Retina (tissue), 1 donor: ENCODE measurements around the gene ERCC6.

Experiments used
- DNase-seq: peaks from one replicate; pipeline ENCODE4 v3.0.0-alpha.2; 2016

ERCC6 gene

DNA sequence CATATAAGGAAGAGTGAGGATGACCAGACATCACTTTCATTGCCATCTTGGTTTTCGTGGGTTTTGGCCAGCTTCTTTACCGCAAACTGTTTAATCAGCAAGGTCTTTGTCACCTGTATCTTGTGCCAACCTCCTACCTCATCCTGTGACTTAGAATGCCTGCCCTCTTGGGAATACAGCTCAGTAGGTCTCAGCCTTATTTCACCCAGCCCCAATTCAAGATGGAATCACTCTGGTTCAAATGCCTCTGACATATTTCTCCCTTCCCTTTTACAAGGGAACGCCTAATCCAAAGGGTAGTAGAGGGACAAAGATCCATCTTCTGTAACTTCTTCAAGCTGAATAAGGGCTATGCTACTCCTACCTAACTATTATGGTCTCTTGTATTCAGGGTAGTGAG, 4.7 kb upstream of the ERCC6 start:
- DNase-seq, result no peak

DNA sequence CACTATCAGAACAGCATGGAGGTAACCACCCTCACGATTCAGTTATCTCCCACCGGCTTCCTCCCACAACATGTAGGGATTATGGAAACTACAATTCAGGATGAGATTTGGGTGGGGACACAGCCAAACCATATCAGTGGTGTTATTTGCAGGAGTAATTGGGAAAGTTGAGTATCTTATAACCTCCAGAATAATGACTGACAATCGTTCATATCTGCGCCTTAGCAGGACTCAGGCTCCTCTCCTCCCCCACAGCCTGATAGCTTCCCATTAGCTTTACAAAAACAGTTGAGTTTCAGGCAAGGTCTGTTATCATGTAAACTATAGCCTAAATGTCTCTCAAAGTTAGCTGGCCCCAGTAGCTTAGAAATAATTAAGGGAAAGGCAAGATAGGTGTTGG, 3.4 kb upstream of the ERCC6 start:
- DNase-seq, result no peak

DNA sequence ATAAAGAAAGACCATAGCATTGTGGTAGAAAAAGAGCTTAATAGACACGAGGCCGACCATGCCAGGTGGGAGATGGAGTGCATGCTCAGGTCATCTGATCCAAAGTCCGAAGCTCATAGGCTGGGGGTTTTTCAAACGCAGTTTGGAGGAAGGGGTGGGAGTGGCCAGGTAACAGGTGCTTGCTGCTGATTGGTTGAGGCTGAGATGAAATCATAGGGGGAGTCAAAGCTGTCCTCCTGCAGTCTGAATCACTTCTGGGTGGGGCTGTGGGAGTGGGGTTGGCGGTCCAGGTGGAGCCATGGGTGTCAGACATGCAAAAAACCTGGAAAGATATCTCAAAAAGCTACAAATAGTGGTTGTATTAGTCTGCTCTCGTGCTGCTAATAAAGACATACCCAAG, 2.8 kb upstream of the ERCC6 start:
- DNase-seq, result no peak

DNA sequence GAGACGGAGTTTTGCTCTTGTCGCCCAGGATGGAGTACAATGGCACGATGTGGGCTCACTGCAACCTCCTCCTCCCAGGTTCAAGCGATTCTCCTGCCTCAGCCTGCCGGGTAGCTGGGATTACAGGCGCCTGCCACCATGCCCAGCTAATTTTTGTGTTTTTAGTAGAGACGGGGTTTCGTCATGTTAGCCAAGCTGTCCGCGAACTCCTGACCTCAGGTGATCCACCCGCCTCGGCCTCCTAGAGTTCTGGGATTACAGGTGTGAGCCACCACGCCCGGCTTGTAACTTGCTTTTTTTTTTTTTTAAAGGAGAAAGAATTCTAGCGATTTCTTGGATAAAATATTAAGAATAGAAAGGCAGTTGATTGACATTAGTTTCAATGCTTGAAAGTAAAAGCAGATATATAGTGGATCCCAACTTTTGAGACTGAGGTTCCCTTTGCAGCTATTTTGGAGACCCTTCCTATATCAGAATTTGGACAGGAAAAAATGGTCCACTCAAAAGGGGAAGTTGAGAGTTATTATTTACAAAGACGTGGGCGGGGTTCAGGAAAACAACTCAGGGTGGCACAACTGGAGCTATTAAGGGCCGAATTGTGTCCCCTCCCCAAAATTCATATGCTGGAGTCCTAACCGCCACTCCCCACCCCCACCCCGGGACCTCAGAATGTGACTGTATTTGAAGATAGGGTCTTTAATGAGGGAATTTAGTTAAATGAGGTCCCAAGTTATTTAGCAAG, 1.3 kb upstream of the ERCC6 start:
- DNase-seq, result no peak

DNA sequence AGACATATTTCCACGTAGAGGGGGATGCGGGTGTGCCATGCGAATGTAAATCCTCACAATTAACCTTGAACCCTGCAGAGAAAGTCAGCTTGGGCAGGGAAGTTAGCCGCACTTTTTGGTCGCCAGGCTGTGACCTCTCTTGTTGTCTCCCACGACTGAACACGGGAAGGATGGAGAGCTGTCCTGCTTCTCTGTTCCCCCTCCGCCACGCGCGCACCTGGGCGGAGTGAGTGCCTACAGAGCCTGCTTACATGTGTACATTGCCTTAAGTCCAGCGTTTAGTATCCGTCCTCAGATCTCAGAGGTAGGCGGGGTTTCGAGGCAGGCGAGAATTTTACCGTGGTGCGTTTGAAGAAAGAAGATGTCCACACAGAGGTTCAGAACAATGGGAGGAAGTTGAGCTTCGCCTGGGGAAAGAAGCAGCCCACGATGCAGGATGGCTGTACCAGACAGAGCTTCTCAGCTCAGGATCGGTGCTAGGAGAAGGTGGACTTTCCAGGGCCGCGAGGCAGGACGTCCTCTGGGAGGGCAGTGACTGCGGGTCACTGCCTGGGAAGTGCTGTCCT, 482 bp upstream of the ERCC6 start:
- DNase-seq, result peak; percentile 85

DNA sequence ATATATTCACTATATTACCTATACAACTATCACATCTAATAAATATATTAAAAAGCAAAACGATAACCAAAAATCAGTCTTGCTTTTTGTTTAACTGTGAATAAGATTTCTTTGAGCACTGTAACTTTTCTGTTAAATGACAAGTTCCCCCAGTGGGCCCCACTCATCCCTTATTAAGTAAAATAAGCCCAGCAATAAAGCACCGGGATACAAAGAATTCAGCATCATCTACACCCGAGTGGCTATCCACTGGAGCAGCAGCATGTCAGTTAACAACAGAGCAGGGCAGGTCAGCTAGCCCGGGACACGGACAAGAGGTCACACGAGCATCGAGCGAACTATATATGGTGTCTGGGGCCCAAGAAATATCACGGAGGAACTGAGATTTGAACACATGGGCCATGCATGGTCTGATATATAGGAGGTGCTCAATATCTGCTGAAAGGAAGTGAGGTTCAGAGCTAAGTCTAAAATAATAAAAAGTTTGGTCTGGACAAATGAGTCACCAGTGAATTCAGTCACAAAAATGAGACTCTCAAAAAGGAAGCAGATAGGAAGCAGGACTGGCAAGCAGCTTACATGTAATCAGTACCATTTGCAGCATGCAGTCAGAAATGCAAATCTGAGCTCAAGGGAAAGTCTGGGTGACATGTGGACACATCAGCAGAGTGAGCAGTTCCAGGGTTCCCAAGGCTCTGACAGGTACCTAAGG, 4.1 kb downstream of the ERCC6 start:
- DNase-seq, result no peak

DNA sequence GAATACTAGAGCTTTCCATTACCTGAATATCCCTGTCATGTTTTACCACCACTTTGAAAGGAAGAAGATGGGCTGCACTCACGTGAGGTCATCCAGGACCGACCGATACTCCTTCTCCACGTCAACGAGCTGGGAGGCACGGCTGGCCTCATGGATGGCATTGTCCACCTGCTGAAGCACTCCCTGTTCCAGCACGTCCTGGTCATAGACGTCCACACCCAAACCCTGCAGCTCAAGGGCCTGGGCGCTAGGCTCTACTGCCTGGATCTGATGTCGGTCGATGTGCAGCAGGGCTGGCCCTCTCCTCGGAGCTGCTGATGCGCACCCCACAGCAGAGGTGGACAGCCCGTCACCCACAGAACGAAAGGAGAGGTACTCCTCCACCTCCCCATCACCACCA, 6.5 kb downstream of the ERCC6 start:
- no peak for DNase-seq

DNA sequence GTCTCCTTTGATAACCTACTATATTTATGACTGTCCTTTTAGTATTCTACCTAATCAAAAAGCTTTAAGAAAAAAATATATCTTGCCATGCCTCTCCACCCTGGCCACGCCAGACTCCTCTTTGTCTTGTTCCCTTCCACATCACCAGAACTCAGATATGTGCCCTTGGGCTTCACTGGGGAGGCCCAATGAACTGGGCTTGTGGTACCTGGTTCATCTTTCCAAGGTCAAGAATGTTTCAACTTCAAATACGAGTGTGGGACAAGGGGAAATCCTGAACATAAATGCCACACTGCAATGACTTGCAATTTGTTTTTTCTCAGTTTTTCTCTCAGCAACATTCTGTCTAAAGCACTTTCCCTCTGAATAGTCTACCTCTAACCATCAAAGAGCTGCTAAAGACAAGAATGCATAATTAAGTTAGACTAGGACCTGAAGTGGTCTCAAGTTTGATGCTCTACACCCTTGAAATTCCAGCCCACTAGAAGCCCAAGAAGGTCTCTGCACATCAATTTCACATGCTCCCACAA, 9.9 kb downstream of the ERCC6 start:
- no peak for DNase-seq

DNA sequence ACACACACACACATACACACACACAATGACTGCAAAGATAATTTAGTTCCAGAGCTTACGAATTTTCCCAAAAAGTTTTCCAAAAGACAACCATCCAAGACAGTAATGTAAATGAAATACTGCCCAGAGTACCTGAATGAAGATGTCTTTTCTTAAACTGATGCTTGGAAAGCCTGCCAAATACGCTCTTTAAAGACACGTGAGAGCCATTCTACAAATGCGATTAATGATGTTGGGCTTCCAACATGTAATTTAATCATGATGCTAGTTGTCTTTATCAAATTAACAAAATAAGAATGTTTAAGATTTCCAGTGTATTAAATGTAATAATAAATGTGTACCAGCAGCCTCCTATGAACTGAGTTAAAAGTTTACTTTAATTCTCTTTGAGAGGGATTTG, 11.1 kb downstream of the ERCC6 start:
- DNase-seq, result no peak

DNA sequence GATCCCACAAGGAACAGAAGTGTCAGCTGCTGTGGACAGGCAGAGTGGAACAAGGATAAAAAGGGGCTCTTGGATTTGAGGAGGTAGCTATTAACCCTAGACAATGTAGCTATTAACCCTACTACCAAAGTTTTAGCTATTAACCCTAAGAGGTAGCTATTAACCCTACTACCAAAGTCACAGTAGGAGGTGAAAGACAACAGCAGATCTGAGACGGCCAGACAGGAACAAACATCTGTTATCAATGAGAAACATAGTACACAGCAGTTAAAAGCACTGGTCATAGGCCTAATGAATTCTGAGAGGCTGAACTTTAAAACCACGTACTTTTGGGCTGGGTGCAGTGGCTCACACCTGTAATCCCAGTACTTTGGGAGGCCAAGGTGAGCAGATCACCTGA, 11.9 kb downstream of the ERCC6 start:
- no peak for DNase-seq

DNA sequence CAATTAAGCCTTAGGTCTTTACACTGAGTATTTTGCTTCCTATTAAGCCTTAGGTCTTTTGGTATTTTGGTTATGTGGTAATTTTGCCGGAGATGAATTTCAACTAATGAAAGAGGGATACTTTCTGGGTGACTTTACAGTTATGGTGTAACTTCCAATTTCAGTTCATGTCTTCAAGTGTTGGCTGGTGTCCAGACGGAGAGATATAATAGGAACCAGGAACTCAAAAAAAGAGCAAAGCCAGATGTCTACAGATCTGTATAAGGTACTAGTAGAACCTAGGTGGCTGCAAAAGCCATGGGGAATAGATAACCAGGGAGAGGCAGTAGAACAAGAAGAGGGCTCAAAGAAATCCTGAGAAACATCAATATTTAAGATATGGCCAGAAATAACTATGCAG, 12.3 kb downstream of the ERCC6 start:
- DNase-seq, result no peak

DNA sequence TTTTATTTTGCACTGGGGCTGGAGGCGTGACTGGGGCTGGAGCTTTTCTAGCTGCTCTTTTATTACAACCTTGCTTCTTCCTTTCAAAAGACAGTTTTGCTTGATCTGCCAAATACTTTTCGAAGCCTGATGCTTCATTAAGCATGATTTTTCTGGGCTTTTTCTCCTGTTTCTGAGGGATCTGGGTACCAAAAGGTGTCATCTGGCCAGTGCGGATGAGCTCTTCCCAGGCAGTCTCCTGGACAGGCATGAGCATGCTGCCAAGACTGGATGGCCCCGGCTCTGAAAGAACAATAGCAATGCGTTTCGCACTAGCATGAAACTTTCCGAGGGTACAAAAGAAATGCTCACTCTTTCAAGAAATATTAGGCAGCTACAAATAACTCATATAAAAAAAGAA, 14.4 kb downstream of the ERCC6 start:
- DNase-seq, result no peak

DNA sequence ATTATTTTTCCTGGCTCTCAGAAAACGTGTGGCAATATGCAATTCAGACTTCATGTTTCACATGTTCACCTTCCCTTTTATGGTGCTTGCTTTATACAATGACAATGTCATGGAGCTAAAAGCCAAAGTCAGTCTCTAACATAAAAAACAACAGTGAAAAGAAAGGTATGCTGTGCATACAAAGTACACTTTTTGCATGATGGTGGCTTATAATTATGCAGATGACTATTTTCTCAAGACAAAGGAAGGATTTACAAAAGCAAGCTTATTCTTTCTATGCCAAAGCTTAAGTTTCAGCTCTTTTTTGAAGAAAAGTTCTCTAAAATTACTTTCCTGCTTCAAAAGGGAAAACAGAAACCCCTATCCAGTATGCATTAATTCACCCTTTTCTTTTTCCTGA, 15.6 kb downstream of the ERCC6 start:
- no peak for DNase-seq

DNA sequence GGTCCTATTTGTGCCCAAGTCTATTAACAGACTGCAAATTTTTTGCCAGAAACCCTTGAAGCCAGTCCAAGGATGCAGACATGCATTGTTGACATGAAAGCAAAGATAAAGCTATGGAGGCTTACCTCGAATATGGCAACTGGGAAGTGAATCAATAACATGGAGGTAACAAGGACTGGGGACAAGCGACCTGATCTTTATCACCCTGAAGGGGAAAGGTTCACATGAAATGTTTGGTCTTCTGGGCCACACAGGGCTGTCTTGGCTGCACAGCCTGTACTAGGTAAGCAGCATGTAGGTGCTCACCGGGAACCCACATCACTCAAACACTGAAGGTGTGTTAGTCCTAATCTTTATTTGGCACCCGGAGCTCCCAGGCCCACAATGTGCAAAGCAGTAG, 17.9 kb downstream of the ERCC6 start:
- DNase-seq, result no peak

DNA sequence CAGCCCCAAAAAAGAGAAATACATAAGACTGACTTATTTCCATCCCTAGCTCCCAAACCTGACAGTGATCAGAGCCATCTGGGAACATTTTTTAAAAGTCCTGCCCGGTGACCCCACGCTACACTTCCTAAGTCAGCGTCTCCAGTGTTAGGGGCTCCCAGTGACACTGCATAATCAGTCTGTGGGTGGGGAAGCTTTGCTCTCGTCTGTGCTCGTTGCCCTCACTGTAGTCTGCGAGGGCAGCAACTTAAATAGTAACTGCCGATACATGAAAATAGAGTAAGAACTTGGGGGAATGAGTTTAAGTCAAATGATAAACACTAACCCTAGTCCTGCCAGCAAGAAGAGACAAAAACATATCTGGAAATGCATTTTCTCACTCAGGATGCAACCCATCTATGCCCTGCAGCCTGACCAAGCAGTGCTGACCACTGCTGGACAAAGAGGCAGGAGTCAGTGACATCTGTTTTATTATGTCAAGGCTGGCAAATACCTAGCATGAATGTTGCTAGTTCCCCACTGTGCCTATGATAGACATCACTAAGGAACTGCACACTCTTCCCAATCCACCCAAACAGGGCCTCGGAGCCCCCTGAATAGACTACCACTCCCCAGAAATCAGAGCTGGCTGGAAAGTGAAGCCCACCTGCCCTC, 18.7 kb downstream of the ERCC6 start:
- DNase-seq, result no peak

DNA sequence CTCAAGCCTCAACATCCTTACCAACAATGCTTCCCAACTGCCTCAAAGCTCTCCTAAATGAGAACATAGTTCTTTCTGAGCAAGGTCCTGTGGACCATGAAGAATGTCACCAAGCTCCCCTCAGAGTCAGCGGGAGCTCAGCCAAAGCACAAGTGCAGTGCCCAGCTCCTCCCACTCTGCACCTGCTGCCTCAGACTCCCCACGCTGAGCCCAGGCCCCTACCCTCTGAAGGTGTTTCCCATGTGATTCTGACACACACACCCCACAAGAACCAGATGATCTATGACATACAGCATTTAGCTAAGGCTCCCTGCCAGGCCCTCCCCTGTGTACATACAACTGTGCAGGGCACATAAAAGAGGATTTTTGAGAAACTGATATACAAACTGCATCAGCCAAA, 19.2 kb downstream of the ERCC6 start:
- no peak for DNase-seq

DNA sequence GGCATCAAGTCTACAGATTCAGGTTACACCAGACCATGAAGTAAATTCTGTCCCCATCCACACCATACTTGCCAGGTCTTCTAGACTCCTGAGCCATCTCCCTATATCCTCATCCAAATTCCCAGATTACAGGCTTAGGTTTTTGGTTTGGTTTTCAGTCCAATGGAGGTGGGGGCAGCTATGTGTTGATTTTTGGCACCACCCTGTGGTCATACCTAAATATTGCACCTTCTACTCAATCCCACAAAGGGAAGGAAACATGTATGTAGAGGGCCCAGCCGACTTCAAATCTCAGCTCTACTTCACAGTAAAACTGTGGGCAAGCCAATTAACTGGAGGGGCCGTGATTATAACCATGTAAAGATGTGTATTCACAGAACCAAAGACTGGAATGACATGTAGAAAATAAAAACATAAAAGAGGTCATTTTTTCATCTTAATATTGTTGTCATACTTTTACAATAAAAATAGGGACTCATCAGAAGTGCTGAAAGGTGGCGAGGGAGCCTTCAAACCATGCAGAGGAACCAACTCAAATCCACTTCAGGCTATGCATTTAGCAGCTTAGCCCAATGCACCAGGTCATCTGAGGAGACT, 19.8 kb downstream of the ERCC6 start:
- DNase-seq, result peak; percentile 58

DNA sequence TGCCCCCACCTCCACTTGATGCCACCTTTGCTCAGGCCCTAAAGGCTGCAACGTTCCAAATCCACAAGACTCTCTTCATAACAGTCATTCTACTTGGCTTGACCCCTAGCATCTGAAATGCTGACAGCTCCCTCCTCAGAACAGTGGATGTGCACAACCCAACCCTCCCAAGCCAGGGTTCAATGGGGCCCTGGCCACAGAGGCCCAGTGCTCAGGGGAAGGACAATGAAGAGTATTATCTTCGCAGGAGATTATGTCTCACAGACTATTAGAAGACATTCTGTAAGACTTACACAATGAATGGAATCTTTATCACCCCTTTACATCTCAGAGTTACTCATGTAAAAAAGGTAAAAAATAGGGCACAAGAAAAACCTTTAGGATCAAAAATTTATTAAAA, 20.4 kb downstream of the ERCC6 start:
- DNase-seq, result no peak

DNA sequence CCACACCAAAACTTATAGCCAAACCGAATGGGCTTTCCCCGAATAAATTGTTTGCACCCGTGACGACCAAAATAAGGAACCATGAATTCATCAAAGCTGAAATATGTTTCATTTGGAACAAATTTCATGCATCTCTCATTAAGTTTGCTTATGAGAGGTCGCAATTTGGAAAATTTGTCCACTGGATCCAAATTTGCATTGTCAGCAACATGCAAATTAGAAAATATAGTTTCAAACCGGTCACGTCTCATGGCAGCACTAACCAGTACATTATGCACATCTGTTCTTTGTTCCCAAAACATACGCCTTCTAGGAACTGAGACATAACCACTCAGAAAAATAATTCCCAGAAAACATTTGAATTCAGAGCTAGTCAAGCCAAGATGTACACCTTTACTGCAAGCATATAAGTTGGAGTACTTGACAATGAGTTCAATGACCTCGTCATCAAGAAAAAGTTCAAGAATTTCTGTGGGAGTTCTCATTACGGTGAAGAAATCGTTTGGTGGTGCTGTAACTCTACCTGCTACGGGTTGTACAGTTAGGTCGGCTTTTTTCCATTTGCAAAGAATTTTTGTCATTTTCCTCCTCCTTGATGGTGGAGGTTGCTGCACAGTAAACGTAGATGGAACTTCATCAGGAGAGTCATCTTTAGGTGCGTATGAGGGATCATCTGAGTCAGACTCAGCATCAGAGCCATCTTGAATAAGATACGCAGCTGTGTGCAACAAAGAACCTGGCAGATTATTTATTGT, 22.5 kb downstream of the ERCC6 start:
- no peak for DNase-seq

DNA sequence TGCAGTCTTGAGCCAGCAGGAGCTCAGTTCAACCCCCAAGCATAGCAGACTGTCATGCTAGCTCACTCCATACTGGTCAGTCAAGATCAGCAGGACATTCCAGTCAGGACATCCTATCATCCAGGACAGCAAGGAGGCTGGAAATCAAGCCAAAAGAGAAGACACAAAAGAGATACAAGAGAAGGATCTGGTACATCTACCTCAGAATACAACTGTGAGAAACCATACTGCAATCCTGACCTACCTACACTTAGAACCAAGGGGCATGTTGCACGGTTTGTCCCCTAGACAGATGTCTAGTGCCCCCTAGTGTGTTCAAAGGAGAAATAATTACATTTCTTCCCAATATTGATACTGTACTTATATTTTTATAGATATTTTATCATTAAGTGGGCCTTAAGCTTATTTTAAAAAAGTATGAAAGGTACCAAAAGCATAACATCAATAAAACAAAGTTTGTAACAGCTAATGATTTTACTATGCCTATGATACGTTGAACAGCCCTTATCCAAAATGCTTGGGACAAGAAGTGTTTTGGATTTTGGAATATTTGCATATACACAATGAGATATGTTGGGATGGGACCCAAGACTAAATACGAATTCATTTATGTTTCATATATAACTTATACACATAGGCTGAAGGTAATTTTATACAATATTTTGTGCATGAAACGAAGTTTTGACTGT, 26.7 kb downstream of the ERCC6 start:
- peak; percentile 20 for DNase-seq

DNA sequence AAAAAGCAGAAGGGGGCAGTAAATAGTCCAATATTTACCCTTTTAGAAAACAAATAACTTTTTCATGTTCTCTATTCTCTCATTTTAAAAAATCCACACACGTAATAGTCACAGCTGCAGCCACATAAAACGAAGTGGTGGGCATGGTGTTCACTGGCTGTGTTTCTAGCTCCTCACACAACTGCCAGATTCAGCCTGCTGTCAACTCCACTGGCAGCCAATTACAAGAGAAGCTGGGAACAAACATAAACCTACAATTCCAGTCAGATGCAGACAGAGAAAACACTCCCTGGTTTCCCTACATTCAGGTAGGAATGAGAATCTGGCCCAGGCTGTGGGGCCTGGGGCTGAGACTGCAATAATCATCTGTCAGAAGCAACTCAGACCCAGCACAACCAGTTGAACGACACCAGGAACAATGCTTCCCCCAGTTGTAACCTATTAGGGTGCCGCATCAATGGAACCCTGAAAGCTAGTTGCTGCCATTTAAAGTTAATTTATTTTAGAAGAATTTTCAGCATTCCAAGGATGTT, 29.1 kb downstream of the ERCC6 start:
- no peak for DNase-seq

DNA sequence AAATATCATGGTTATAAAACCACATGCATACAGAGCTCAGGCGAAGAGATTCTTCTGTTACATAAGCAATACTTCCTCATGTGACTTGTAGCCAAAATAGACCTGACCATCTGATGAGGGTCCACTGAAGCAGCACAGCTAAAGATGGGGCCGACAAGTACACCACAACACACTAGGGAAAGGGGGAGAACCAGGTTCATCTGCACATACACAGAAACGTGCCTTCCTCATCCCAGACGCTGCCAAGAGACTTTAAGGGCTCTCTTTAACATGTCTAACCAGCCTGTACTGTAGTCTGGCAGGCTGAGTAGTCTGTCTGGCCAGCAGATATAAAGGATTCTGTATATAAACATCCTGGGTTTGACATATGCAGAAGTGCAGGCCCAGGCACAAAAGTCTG, 30.3 kb downstream of the ERCC6 start:
- no peak for DNase-seq
